Stimulated activated CD8-positive, alpha-beta memory T cell treated with anti-CD3 and anti-CD28 coated beads, Interleukin-12 subunit alpha, Interleukin-12 subunit beta, amount 100 ng/mL, for 4 hours (primary cell): ENCODE data around the gene TAF6L.
"Not testable (repeated sequence)": the region's sequence is repeated elsewhere in the genome, so short reads cannot be mapped to it uniquely, and the experiment has no call there.

Experiments
- DNase-seq: peaks from one replicate; pipeline ENCODE4 v3.0.0-alpha.2; 2020; ENCODE audit warnings: low read depth

The TAF6L gene

DNA sequence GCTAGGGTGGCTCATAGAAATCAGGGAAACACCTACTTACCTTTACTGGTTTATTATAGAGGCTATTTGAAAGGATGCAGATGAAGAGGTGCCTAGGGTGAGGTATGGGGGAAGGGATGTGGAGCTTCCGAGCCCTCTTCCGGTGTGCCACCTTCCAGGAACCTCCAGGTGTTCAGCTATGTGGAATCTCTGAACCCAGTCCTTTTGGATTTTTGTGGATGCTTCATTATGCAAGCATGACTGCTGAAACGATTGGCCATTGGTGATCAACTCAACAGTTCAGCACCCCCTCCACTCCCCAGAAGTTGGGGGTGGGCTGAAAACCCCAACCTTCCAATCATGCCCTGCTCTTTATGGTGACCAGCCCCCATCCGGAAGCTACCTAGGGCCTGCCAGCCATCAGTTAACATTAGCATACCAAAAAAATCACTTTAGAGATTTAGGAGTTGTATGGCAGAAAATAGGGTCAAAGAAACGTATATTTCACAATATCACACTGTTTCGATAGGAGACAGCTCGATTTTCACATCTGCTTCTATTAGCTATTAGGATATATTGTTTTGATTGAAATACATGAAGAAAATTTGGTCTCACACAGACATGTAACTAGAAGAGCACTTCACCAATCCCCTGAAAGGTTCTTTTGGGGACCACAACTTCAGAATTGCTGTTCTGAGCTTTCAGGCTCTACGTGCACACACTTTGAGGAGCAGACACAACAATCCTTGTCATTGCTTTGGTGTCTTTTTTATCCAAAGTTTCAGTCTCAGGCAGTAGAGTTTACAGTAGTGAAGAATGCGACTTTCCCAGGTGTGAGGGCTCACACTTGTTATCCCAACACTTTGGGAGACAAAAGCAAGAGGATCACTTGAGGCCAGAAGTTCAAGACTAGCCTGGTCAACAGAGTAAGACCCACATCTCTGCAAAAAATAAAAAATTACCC is 13.1 kb upstream of the TAF6L start:
- DNase-seq: no peak

DNA sequence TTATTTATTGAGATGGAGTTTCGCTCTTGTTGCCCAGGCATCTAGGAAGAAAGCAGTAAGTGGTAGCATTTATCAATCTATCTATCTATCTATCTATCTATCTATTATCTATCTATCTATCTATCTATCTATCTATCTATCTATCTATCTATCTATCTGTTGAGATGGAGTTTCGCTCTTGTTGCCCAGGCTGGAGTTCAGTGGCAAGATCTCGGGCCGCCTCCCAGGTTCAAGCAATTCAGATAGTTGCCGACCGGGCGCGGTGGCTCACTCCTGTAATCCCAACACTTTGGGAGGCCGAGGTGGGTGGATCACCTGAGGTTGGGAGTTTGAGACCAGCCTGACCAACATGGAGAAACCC is 10.3 kb upstream of the TAF6L start:
- DNase-seq: not testable (repeated sequence)

DNA sequence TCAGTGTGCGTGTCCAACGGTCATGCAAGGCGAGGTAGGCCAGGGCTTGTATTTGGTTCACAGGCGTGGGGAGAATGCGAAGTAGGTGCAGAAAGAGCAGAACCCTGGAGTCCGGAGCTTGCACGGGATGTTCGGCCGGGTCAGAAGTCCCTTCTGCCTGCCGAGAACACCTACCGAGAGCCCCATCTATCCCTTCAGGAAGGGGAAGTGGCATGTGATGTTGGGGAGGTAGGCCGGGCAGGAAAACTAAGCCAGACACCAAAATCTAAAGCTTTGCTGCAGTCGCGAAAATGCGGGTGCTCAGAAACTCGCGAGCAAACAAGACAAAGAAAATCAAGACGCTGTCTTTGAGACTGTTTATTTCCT is 435 bp upstream of the TAF6L start:
- no peak for DNase-seq

GRCh38 chr11:62774407-62774806 is 3.2 kb downstream of the TAF6L start:
- no peak for DNase-seq

DNA sequence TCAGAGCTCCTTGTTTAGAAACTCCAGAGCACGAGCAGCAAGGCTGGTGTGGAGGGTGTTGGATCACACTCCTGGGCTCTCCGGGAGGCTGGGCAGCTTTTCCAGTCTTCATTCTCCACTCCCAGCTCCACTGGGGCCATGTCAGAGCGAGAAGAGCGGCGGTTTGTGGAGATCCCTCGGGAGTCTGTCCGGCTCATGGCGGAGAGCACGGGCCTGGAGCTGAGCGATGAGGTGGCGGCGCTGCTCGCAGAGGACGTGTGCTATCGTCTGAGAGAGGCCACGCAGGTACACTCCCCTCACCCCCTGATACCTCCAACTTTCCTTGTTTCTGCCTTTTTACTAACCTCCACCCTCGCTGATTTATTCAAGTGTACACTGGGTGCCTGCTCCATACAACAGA is 4.5 kb downstream of the TAF6L start:
- DNase-seq: no peak

DNA sequence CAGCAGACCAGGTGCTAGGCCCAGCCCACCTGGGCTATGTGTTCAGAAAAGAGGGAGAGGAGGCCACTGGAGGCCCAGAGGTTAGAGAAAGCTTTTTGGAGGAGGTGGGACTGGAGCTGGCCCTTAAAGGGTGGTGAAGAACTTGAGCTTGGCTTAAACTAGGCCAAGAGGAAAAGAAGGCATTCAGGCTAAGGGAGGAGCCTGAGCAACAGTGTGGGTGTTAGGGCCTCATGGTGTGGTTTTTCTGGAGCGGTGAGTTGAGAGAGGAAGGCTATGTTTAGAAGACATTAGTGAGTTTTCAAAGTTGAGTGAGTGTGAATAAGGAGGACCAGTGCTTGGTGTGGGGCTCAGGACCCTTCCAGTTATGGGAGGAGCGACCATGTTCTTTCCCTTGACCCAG is 6.2 kb downstream of the TAF6L start:
- DNase-seq: no peak

DNA sequence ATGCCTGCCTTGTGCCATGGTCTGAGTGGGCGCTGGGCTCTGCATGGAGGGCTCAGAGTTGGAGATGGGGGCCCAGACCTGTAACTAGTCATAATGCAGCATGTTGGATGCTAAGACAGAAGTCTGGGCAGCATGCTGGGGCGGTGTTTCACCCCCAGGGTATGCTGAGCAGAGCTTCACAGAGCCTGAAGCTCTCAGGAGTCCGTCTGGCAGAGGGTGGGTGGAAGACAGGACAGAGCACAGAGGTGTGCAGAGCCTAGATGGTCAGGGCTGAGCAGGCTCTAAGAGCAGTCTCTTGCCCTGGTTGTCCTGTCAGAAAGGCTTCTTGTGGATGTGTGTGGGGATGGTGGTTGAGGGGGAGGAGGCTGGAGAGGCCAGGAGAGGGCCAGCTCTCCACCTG is 7.2 kb downstream of the TAF6L start:
- no peak for DNase-seq

DNA sequence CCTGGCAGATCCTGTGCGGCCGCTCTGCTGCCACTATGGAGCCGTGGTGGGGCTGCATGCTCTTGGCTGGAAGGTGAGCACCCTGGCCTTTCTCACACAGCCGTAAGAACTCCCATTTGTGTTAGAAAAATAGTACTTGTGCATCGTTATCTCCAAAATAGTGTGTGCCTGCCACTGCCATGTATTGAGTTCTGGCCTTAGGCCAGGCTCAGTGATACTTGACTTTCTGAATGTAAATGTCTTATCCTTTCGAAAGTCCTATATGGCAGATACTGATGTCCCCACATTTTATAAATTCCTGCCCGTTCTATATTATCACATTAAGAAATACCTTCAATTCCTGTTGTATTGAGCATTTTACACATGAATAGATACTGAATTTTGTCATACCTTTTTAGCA is 11.6 kb downstream of the TAF6L start:
- no peak for DNase-seq

DNA sequence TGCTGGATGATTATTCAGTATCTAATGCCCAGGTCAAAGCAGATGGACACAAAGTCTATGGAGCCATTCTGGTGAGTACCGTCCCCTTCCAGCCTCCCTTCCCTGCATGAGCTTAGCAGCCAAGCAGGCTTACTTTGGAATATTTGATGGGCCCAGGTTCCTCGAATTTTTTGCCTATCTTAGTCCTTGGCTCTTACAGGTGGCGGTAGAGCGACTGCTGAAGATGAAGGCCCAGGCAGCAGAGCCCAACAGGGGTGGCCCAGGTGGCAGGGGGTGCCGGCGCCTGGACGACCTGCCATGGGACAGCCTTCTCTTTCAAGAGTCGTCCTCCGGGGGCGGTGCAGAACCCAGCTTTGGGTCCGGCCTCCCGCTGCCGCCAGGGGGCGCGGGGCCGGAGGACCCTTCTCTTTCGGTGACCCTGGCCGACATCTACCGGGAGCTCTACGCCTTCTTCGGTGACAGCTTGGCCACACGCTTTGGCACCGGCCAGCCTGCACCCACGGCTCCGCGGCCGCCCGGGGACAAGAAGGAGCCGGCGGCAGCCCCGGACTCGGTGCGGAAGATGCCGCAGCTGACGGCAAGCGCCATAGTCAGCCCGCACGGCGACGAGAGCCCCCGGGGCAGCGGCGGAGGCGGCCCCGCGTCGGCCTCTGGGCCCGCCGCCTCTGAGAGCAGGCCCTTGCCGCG is 15.3 kb downstream of the TAF6L start:
- peak; percentile 70 for DNase-seq

DNA sequence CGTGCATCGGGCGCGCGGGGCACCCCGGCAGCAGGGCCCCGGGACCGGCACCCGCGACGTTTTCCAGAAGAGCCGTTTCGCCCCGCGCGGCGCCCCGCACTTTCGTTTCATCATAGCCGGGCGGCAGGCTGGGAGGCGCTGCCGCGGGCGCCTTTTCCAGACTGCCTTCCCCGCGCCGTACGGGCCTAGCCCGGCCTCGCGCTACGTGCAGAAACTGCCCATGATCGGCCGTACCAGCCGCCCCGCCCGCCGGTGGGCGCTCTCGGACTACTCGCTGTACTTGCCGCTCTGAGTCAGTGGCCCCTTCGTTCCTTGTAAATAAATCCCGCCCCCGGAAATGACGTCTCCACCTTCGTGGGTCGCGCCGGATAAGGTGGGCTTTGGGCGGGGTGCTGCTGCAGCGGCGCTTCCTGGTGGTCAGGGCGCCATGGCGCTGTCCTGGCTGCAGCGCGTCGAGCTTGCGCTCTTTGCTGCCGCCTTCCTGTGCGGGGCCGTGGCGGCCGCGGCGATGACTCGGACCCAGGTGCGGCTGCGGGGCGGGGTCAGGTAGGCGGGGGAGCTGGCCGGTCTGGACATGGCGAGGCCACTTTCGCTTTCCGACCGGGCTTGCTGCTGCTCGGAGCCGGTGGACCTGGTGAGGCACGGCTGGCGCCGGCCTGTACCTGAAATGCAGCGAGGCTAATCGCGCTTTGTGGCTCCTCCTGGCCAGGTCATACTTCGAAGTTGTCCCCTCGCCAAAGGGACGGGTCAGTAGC is 16.0 kb downstream of the TAF6L start, which contains the start of gene TMEM179B:
TSS of gene TMEM179B (plus strand) at position 398 of the 755 bp plus-strand sequence. CDS start at position 428, 30 bp downstream.
- DNase-seq: peak; percentile 94

GRCh38 chr11:62788991-62789390 is 17.8 kb downstream of the TAF6L start:
- DNase-seq: no peak

DNA sequence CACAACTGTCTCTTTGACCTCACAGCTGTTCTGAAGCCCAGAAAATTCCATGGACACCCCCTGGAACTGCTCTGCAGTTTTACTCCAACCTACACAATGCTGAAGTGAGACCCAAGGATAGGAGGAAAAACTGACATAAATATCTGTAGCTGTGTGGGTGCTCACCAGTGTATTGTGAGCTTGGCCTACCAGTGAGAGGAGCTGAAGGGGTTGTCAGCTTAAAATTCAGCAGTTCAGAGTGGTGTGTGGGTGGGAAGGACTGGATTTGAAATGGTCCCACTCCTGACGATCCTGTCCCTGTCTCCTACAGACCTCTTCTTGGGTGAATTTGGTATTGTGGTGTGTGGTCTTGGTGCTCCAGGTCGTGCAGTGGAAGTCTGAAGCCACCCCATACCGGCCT is 18.4 kb downstream of the TAF6L start:
- no peak for DNase-seq

DNA sequence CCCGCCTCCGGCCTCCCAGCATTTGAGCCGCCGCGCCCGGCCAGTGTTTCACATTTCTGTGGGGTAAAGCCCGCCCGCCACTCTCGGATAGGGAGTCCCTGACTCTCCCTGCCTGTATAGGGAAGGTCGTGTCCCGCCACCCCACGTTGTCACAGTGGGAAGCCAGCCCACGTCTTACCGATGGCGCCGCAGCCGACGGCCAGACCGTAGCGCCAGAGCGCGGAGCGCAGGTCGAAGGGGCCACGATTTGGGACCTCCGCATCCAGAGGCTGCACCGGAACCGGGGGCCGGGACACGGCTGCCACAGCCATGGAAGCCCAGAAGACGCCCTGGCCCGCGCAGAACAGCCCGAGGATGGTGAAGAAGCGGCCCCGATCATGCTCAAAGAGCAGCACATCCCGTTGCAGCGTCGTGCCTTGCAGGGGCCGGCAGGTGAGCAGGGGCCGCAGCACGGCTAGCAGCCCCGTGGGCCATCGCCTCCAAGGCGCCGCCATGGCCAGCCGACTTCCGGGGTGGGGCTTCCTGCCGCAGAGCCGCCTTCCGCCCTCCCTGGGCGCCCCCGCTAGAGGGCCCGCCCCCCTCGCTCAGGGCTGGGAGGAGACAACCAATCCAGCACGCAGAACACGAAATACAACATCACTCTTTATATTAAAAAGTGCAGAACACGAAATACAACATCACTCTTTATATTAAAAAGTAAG is 20.5 kb downstream of the TAF6L start, which contains the start of gene TMEM223:
TSS of gene TMEM223 (minus strand) at position 506 of the 701 bp plus-strand sequence. CDS start at position 494, 12 bp downstream.
- DNase-seq: peak; percentile 80

- no peak for DNase-seq
Observed at GRCh38 chr11:62792202-62792575, 21.0 kb downstream of the TAF6L start.

DNA sequence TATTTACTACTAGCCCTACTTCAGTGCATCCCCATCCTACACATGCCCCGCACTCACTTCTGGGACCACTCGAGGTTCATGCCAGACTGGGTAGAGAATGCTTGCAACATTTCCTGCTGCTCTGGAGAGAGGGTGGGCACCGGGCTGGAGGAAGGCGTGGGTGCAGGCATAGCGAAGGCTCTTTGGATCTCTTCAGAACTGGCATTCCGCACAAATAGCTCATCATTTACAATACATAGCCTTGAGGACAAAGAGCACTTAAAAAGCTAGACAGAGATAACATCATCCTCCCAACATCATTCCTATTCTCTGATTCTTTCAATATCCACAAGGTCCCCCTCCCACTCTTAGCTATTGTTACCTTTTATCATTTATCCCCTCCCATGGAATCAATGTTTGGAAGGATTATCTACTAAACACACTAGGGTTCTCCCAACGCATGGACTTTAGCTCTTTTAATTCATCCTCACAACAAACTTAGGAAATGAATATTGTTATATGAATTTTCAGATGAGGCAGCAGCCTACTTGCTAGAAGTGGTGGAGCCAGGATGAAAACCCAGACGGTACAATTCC is 23.1 kb downstream of the TAF6L start:
- DNase-seq: no peak

DNA sequence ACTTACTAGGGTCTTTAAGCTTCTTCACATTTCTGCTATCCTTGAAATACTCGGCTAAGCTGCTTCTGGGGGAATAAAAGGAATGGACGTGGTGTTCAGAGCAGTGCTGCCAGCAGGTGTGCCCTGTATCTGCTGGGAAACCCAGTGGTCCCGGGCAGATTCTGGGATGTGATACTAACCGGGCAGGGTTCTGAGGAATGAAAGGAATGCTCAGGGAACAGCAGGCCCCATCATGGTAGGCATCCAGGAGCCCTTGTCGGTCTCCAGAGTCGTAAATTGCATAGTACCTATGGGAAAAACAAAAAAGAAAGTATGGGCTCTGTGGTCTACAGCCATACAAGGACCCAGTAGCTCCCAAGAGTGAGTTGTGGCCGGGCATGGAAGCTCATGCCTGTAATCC is 25.1 kb downstream of the TAF6L start:
- no peak for DNase-seq

GRCh38 chr11:62799486-62799885 is 28.3 kb downstream of the TAF6L start:
- DNase-seq: no peak

- no peak for DNase-seq
Observed at GRCh38 chr11:62801071-62801470, 29.9 kb downstream of the TAF6L start.

DNA sequence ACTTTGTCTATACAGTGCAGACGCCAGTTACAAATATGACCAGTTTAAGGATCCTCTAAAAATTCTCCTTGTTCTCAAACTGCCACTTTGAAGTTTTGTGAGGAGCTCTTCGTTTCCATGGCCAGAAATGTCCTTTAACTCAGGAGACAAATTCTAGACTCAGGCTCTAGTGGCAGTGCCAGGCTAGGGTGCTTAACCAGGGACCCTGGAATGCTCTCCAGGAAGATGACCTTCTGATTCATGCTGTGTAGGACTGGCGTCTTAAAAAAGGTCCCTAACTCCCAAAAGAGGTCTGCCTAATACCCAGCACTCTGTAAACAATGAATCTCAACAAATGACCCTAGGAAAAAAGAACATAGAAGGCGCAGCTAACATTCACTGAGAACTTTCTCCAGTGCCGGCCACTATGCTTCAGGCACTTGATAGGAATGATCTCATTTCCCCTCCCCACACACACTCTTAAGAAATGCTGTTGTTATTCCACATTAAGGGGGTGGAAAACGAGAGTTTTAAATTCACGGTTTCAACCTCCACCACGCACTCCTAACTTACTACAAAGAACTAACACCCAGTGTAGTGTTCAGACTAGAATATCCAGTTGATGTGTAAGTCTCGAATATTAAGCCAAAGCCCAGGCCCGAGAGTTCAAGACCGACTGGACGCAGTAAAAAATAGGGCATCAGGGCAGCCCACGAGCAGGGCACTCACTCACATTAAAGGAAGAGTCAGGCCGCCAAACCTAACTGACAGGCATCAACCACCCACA is 33.3 kb downstream of the TAF6L start:
- DNase-seq: no peak

GRCh38 chr11:62805076-62805892 is 34.1 kb downstream of the TAF6L start, which contains the start of gene NXF1:
Gene NXF1, minus strand, starts transcription at chr11:62805440. Its CDS starts 84 bp downstream, at chr11:62805356.
- DNase-seq: peak; percentile 92
